Measurements from ENCODE around the gene KCNK4. TPM values are rescaled to one million over a fixed set of nuclear protein-coding genes. Genes with fewer than 3 reads are reported as not detected.
"Not testable (repeated sequence)": the region's sequence is repeated elsewhere in the genome, so short reads cannot be mapped to it uniquely, and the experiment has no call there.

KCNK4 gene
- total RNA-seq, 1 experiment from 2014 or later, result 1.1 TPM

- POLR2A ChIA-PET, result interaction anchor here (0.6 kb wide), 1 partner anchor 61 kb away, joined by 3 read pairs; no protein-coding TSS in a partner anchor
- intact Hi-C loops (cut with micrococcal nuclease; ENCODE audit: unreplicated experiment), result loop anchor here (10.0 kb wide), 1 partner anchor 59 kb away; the partner anchor contains the start of genes CATSPERZ and ESRRA
- peak overlapping the region; percentile 85 to 95 for H3K4me3 ChIP-seq (ENCODE audit: low read depth in 2 of 2, low read length in 2 of 2)
- peaks cover 3% of the 10 kb centered on the region; the same call in 1 of the 2 replicates for H3K36me3 ChIP-seq (ENCODE audit: control insufficient read depth, insufficient read depth, low read length)
- DNase-seq (ENCODE audit: low read depth, low spot score), result no peak
- no TSS peak for BruUV-seq (replicated peaks)
- CTCF ChIA-PET, result interaction anchor here (1.2 kb wide), 1 partner anchor 72 kb away, joined by 3 read pairs; the partner anchor contains the start of genes PRDX5 and TRMT112
- no peak for TF ChIP-seq SIN3A (IDR thresholded peaks at IDR 0.05; ENCODE audit: borderline replicate concordance, insufficient read depth, low read depth, low read length)
- TF ChIP-seq REST (IDR thresholded peaks at IDR 0.05; ENCODE audit: insufficient read depth in 1 of 2, low read depth in 2 of 2, low read length in 1 of 2), result no peak
- TF ChIP-seq CTCF (IDR thresholded peaks at IDR 0.05), result no peak
- no peak; the same call in none of the 2 replicates for TF ChIP-seq POLR2AphosphoS5 (IDR thresholded peaks at IDR 0.05; ENCODE audit: low read depth, low read length)
- TF ChIP-seq TCF7L2 (IDR thresholded peaks at IDR 0.05; ENCODE audit: low read depth, low read length), result no peak
- no peaks in the 10 kb centered on the region for H3K9me3 ChIP-seq (ENCODE audit: control insufficient read depth, insufficient read depth, low read depth, low read length)
- H3K27me3 ChIP-seq (ENCODE audit: control insufficient read depth, insufficient read depth, low read length), result no peaks in the 10 kb centered on the region
- peaks cover 51% of the 10 kb centered on the region for H3K4me1 ChIP-seq (ENCODE audit: control insufficient read depth, insufficient read depth, low read length)
- in situ Hi-C loops (cut with HindIII; ENCODE audit: low pct_unique_long_range_greater_than_20kb, low sequenced_read_pairs), result no loop called here
- ATAC-seq, result no peak
- H3K27ac ChIP-seq (ENCODE audit: low read length), result peak overlapping the region; percentile 95
Measured at GRCh38 chr11:64245401-64245796, 45.7 kb upstream of the KCNK4 start.

GRCh38 chr11:64245797-64246620 is 45.1 kb upstream of the KCNK4 start:
- TF ChIP-seq POLR2AphosphoS5 (IDR thresholded peaks at IDR 0.05; ENCODE audit: low read depth, low read length), result no peak; the same call in 1 of the 2 replicates
- TF ChIP-seq TCF7L2 (IDR thresholded peaks at IDR 0.05; ENCODE audit: low read depth, low read length), result no peak
- no peak; the same call in 1 of the 2 replicates for TF ChIP-seq SIN3A (IDR thresholded peaks at IDR 0.05; ENCODE audit: borderline replicate concordance, insufficient read depth, low read depth, low read length)
- TF ChIP-seq CTCF (IDR thresholded peaks at IDR 0.05), result no peak
- TF ChIP-seq REST (IDR thresholded peaks at IDR 0.05; ENCODE audit: insufficient read depth in 1 of 2, low read depth in 2 of 2, low read length in 1 of 2), result no peak

GRCh38 chr11:64246621-64246870 is 44.6 kb upstream of the KCNK4 start:
- H3K27ac ChIP-seq (ENCODE audit: low read length); CTCF ChIA-PET; H3K27me3 ChIP-seq (ENCODE audit: control insufficient read depth, insufficient read depth, low read length); DNase-seq (ENCODE audit: low read depth, low spot score); H3K9me3 ChIP-seq (ENCODE audit: control insufficient read depth, insufficient read depth, low read depth, low read length); H3K36me3 ChIP-seq (ENCODE audit: control insufficient read depth, insufficient read depth, low read length); BruUV-seq (replicated peaks); in situ Hi-C loops (cut with HindIII; ENCODE audit: low pct_unique_long_range_greater_than_20kb, low sequenced_read_pairs): not testable (repeated sequence)
- H3K4me1 ChIP-seq (ENCODE audit: control insufficient read depth, insufficient read depth, low read length), result peaks cover 54% of the 10 kb centered on the region
- ATAC-seq, result peak; percentile 2
- intact Hi-C loops (cut with micrococcal nuclease; ENCODE audit: unreplicated experiment), result loop anchor here (10.0 kb wide), 1 partner anchor 58 kb away; the partner anchor contains the start of genes CATSPERZ and ESRRA
- H3K4me3 ChIP-seq (ENCODE audit: low read depth in 2 of 2, low read length in 2 of 2), result peak overlapping the region; percentile 85 to 95
- POLR2A ChIA-PET, result interaction anchor here (0.5 kb wide), 1 partner anchor 56 kb away, joined by 3 read pairs; no protein-coding TSS in a partner anchor

More at GRCh38 chr11:64245797-64246620, 45.1 kb upstream of the KCNK4 start:
- Histone ChIP-seq H3K36me3 (ENCODE audit: control insufficient read depth, insufficient read depth, low read length) (peaks cover 3% of the 10 kb centered on the region; the same call in 1 of the 2 replicates), H3K4me3 (ENCODE audit: low read depth in 2 of 2, low read length in 2 of 2) (peak overlapping the region; percentile 85 to 95), H3K9me3 (ENCODE audit: control insufficient read depth, insufficient read depth, low read depth, low read length) (no peaks in the 10 kb centered on the region), H3K4me1 (ENCODE audit: control insufficient read depth, insufficient read depth, low read length) (peaks cover 54% of the 10 kb centered on the region), H3K27me3 (ENCODE audit: control insufficient read depth, insufficient read depth, low read length) (no peaks in the 10 kb centered on the region), H3K27ac (ENCODE audit: low read length) (peak overlapping the region; percentile 95)
- intact Hi-C loops (cut with micrococcal nuclease; ENCODE audit: unreplicated experiment) (loop anchor here (10.0 kb wide), 1 partner anchor 59 kb away; the partner anchor contains the start of genes CATSPERZ and ESRRA), in situ Hi-C loops (cut with HindIII; ENCODE audit: low pct_unique_long_range_greater_than_20kb, low sequenced_read_pairs) (no loop called here)
- DNase-seq (ENCODE audit: low read depth, low spot score) (peak; percentile 71), ATAC-seq (peak; percentile 7; the same call in 1 of the 2 replicates)
- ChIA-PET CTCF (interaction anchor here (1.2 kb wide), 1 partner anchor 71 kb away, joined by 3 read pairs; the partner anchor contains the start of genes PRDX5 and TRMT112), POLR2A (interaction anchor here (0.5 to 0.6 kb wide), 2 partner anchors 28 to 56 kb away, joined by 3 to 5 read pairs; no protein-coding TSS in a partner anchor)
- BruUV-seq (replicated peaks), result TSS peak; percentile 89
